Stimulated activated CD8-positive, alpha-beta memory T cell treated with anti-CD3 and anti-CD28 coated beads, Interleukin-4, amount 100 ng/mL, for 48 hours (primary cell): Measurements from ENCODE around the gene NTM.

Experiments used
- DNase-seq: peaks from one replicate; pipeline ENCODE4 v3.0.0-alpha.2; 2020

Gene NTM

GRCh38 chr11:132096132-132096825 is 725.9 kb downstream of the NTM start:
- no peak for DNase-seq

GRCh38 chr11:132099692-132100091 is 729.3 kb downstream of the NTM start:
- DNase-seq, result no peak

- no peak for DNase-seq
Observed at GRCh38 chr11:132100583-132100982, 730.2 kb downstream of the NTM start.

- DNase-seq, result no peak
Observed at GRCh38 chr11:132101881-132102280, 731.5 kb downstream of the NTM start.

- DNase-seq, result no peak
Observed at GRCh38 chr11:132103021-132103420, 732.6 kb downstream of the NTM start.

GRCh38 chr11:132106096-132106982 is 735.9 kb downstream of the NTM start:
- no peak for DNase-seq

- DNase-seq, result no peak
Observed at GRCh38 chr11:132111316-132111715, 740.9 kb downstream of the NTM start.

- no peak for DNase-seq
Observed at GRCh38 chr11:132111838-132112237, 741.4 kb downstream of the NTM start.

GRCh38 chr11:132112846-132113245 is 742.4 kb downstream of the NTM start:
- DNase-seq, result no peak

GRCh38 chr11:132114185-132114584 is 743.8 kb downstream of the NTM start:
- no peak for DNase-seq

GRCh38 chr11:132114743-132115142 is 744.3 kb downstream of the NTM start:
- DNase-seq, result no peak

- no peak for DNase-seq
Observed at GRCh38 chr11:132115454-132115853, 745.0 kb downstream of the NTM start.

- no peak for DNase-seq
Observed at GRCh38 chr11:132116516-132116915, 746.1 kb downstream of the NTM start.

GRCh38 chr11:132118661-132119060 is 748.2 kb downstream of the NTM start:
- DNase-seq, result no peak

GRCh38 chr11:132119573-132119972 is 749.2 kb downstream of the NTM start:
- DNase-seq, result no peak

- DNase-seq, result no peak
Observed at GRCh38 chr11:132122735-132123134, 752.3 kb downstream of the NTM start.

GRCh38 chr11:132123449-132123848 is 753.0 kb downstream of the NTM start:
- DNase-seq, result no peak

- DNase-seq, result no peak
Observed at GRCh38 chr11:132123854-132124835, 753.7 kb downstream of the NTM start.

GRCh38 chr11:132125988-132126871 is 755.8 kb downstream of the NTM start:
- no peak for DNase-seq

- no peak for DNase-seq
Observed at GRCh38 chr11:132126973-132127899, 756.8 kb downstream of the NTM start.

GRCh38 chr11:132127900-132128288 is 757.5 kb downstream of the NTM start:
- no peak for DNase-seq
